ES-I3 (cell line): Measurements from ENCODE around the gene CABLES2.

Experiments used
- H3K36me3 ChIP-seq: 2 replicates; pipeline ENCODE4 v1.6.1; 2013; ENCODE audit warnings: mild to moderate bottlenecking, low read length, control low read depth, moderate library complexity; ENCODE audit not compliant: insufficient read depth
- H3K4me1 ChIP-seq: 2 replicates; pipeline ENCODE4 v1.6.1; 2013; ENCODE audit warnings: mild to moderate bottlenecking, control low read depth, low read length; ENCODE audit not compliant: insufficient read depth
- H3K9ac ChIP-seq: 2 replicates; pipeline ENCODE4 v1.6.1; 2013; ENCODE audit warnings: low read depth, mild to moderate bottlenecking, low read length, moderate library complexity
- H3K9me3 ChIP-seq: 2 replicates; pipeline ENCODE4 v1.6.1; 2013; ENCODE audit warnings: mild to moderate bottlenecking, low read length, moderate library complexity; ENCODE audit not compliant: control insufficient read depth, insufficient read depth

CABLES2 gene

GRCh38 chr20:62364911-62365736 lies 42.0 kb downstream of the CABLES2 start:
- Histone ChIP-seq H3K9ac (peak overlapping the region; percentile 76; the same call in 1 of the 2 replicates), H3K36me3 (no peaks in the 10 kb centered on the region; the same call in 1 of the 2 replicates), H3K9me3 (no peaks in the 10 kb centered on the region), H3K4me1 (peaks cover 51% of the 10 kb centered on the region)

- peaks cover 46% of the 10 kb centered on the region for H3K4me1 ChIP-seq
- H3K36me3 ChIP-seq = no peaks in the 10 kb centered on the region; the same call in 1 of the 2 replicates
- H3K9ac ChIP-seq = peak overlapping the region; percentile 15
- no peaks in the 10 kb centered on the region for H3K9me3 ChIP-seq
Observed at GRCh38 chr20:62363920-62364851, 42.9 kb downstream of the CABLES2 start.

- peaks cover 55% of the 10 kb centered on the region for H3K4me1 ChIP-seq
- no peak overlapping the region; the same call in 1 of the 2 replicates for H3K9ac ChIP-seq
- H3K9me3 ChIP-seq = no peaks in the 10 kb centered on the region
- no peaks in the 10 kb centered on the region; the same call in 1 of the 2 replicates for H3K36me3 ChIP-seq
Observed at GRCh38 chr20:62362991-62363919, 43.8 kb downstream of the CABLES2 start.

GRCh38 chr20:62362590-62362940 lies 44.5 kb downstream of the CABLES2 start:
- H3K36me3 ChIP-seq = no peaks in the 10 kb centered on the region; the same call in 1 of the 2 replicates
- H3K4me1 ChIP-seq = peaks cover 61% of the 10 kb centered on the region
- no peak overlapping the region; the same call in 1 of the 2 replicates for H3K9ac ChIP-seq
- no peaks in the 10 kb centered on the region for H3K9me3 ChIP-seq

DNA sequence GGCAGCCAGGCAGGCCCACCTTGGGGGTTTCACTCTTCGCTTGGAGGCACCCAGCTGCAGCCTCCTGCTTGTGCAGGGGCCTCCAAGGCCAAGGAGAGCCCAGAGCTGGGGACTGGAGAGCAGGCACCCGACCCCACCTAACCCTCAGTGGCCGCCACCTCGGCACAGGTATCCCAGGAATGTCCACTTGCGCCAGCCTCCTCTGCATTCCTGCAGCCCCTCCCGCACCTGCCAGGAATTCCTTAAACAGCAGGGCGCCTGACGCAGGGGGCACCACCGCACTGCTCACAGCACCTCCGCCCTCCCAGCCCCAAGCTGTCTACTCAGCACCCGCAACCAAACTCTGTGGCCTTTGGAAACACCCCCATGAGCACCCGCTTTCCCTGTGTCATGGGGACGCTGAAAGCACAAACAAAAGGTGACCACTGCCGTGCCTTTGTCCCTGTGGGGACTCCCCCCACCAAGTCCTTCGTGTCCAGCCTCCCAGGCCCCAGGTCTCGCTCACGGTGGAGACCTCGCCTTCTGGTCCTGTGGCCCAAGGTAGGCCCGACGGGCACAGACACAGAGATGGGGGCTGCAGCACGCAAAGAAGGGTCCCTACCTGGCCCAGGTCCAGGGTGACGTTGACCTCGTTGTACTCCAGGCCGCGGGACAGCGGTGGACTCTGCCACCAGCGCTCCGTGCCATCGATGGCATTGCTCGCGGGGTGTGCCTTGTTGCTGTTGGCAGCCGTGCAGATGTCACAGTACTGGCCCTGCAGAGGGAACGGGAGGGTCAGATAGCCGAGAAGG lies 45.1 kb downstream of the CABLES2 start:
- no peaks in the 10 kb centered on the region for H3K9me3 ChIP-seq
- H3K36me3 ChIP-seq = no peaks in the 10 kb centered on the region; the same call in 1 of the 2 replicates
- peak overlapping the region; percentile 13; the same call in 1 of the 2 replicates for H3K9ac ChIP-seq
- peaks cover 62% of the 10 kb centered on the region for H3K4me1 ChIP-seq

GRCh38 chr20:62360854-62361798 lies 46.0 kb downstream of the CABLES2 start:
- peaks cover 70% of the 10 kb centered on the region for H3K4me1 ChIP-seq
- H3K36me3 ChIP-seq = no peaks in the 10 kb centered on the region; the same call in 1 of the 2 replicates
- no peaks in the 10 kb centered on the region for H3K9me3 ChIP-seq
- H3K9ac ChIP-seq = peak overlapping the region; percentile 13; the same call in 1 of the 2 replicates

GRCh38 chr20:62359491-62360121 lies 47.5 kb downstream of the CABLES2 start:
- Histone ChIP-seq H3K36me3 (no peaks in the 10 kb centered on the region; the same call in 1 of the 2 replicates), H3K9ac (no peak overlapping the region), H3K4me1 (peaks cover 76% of the 10 kb centered on the region), H3K9me3 (no peaks in the 10 kb centered on the region)

GRCh38 chr20:62359043-62359490 lies 48.0 kb downstream of the CABLES2 start:
- no peak overlapping the region for H3K9ac ChIP-seq

GRCh38 chr20:62358171-62359042 lies 48.7 kb downstream of the CABLES2 start:
- no peaks in the 10 kb centered on the region; the same call in 1 of the 2 replicates for H3K36me3 ChIP-seq
- peaks cover 71% of the 10 kb centered on the region for H3K4me1 ChIP-seq
- H3K9ac ChIP-seq = no peak overlapping the region
- H3K9me3 ChIP-seq = no peaks in the 10 kb centered on the region

More at GRCh38 chr20:62359043-62359490, 48.0 kb downstream of the CABLES2 start:
- Histone ChIP-seq H3K9me3 (no peaks in the 10 kb centered on the region), H3K36me3 (no peaks in the 10 kb centered on the region; the same call in 1 of the 2 replicates), H3K4me1 (peaks cover 74% of the 10 kb centered on the region)

GRCh38 chr20:62357681-62358080 lies 49.4 kb downstream of the CABLES2 start:
- H3K9ac ChIP-seq = no peak overlapping the region
- peaks cover 65% of the 10 kb centered on the region for H3K4me1 ChIP-seq
- peaks cover 7% of the 10 kb centered on the region; the same call in 1 of the 2 replicates for H3K36me3 ChIP-seq
- no peaks in the 10 kb centered on the region for H3K9me3 ChIP-seq

DNA sequence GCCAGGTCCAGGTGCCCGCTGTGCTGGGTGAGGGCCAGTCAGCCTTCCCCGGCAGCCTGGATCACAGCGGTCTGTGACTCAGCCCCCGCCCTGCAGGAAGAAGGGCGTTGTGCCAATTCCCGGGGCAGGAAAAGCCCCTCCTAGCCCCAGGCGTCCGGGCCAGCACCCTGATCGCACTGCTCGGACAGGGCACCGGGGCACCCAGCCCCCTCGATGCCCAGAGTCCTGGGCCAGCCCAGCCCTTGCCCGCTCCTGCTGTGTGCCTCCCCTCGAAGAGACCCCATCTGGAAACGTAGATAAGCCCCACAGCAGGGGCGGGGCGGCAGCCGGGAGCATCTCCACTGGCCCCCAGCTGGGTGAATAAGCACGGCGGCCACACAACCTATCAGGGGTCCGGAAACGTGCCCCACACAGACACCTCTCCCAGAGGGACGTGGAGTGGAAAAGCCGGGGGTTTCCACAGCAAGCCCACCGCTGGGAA lies 49.9 kb downstream of the CABLES2 start:
- Histone ChIP-seq H3K4me1 (peaks cover 61% of the 10 kb centered on the region), H3K9ac (no peak overlapping the region), H3K9me3 (no peaks in the 10 kb centered on the region), H3K36me3 (peaks cover 7% of the 10 kb centered on the region; the same call in 1 of the 2 replicates)
